ENCODE results near the gene LSM7. TPM values are rescaled to one million over a fixed set of nuclear protein-coding genes. Genes with fewer than 3 reads are reported as not detected.

LSM7 gene
- total and polyA plus RNA-seq, 2 experiments from 2014 or later, result 299 to 409 TPM

DNA sequence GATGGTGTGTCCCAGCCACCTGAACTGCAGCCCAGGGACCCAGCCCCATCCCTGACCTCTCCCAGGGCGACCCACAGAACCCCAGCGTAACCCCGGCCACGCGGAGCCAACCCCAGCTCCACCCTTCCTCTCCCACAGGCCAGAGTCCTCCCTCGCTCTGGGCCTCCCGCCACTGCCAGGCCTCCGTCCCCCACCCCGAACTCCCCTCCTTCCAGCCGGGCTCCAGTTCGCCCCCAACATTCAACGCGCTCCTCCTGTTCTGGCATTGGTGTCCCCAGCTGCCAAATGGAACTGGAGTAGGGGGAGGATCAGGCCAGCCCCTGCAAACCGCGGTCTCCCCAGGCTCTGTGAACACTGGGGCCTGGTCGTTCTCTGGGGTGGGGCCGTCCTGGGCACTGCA is 27.9 kb downstream of the LSM7 start:
- Histone ChIP-seq H3K4me1 (ENCODE audit: insufficient read depth) (peaks cover 5% of the 10 kb centered on the region; the same call in 1 of the 2 replicates), H3F3A (replicated peaks; ENCODE audit: low read depth) (no peaks in the 10 kb centered on the region), H3K9me2 (ENCODE audit: insufficient read depth) (no peaks in the 10 kb centered on the region), H3K36me3 (ENCODE audit: insufficient read depth) (no peaks in the 10 kb centered on the region), H3K79me2 (replicated peaks; ENCODE audit: insufficient read depth) (no peaks in the 10 kb centered on the region), H3K4me2 (no peak overlapping the region), H3K4me3 (no peak overlapping the region), H4K20me1 (replicated peaks; ENCODE audit: insufficient read depth) (no peaks in the 10 kb centered on the region), H3K27me3 (ENCODE audit: insufficient read depth) (0 out of 2 replicates have a peak, but pooled peaks cover 7% of the 10 kb centered on the region), H3K27ac (ENCODE audit: low read depth) (no peak overlapping the region), H2AFZ (no peak overlapping the region)
- Mint-ChIP-seq H3K27ac (no peak overlapping the region), H3K27me3 (ENCODE audit: insufficient read depth, low read depth, poor library complexity) (peaks cover 20% of the 10 kb centered on the region), H3K36me3 (ENCODE audit: low read depth) (no peaks in the 10 kb centered on the region), H3K4me1 (peaks cover 5% of the 10 kb centered on the region), H3K4me3 (no peak overlapping the region), H3K9me3 (no peaks in the 10 kb centered on the region; the same call in 2 of the 3 replicates)
- TF ChIP-seq CREB1 (CRISPR knock-in tag; IDR thresholded peaks at IDR 0.05; ENCODE audit: low read depth) (no peak), POLR2AphosphoS5 (IDR thresholded peaks at IDR 0.05; ENCODE audit: low read depth) (no peak), EZH2 (IDR thresholded peaks at IDR 0.05; ENCODE audit: low read depth, unreplicated experiment) (no peak), ZNF114 (CRISPR knock-in tag; IDR thresholded peaks at IDR 0.05) (no peak)
- TF ChIP-seq, protein P1, sequence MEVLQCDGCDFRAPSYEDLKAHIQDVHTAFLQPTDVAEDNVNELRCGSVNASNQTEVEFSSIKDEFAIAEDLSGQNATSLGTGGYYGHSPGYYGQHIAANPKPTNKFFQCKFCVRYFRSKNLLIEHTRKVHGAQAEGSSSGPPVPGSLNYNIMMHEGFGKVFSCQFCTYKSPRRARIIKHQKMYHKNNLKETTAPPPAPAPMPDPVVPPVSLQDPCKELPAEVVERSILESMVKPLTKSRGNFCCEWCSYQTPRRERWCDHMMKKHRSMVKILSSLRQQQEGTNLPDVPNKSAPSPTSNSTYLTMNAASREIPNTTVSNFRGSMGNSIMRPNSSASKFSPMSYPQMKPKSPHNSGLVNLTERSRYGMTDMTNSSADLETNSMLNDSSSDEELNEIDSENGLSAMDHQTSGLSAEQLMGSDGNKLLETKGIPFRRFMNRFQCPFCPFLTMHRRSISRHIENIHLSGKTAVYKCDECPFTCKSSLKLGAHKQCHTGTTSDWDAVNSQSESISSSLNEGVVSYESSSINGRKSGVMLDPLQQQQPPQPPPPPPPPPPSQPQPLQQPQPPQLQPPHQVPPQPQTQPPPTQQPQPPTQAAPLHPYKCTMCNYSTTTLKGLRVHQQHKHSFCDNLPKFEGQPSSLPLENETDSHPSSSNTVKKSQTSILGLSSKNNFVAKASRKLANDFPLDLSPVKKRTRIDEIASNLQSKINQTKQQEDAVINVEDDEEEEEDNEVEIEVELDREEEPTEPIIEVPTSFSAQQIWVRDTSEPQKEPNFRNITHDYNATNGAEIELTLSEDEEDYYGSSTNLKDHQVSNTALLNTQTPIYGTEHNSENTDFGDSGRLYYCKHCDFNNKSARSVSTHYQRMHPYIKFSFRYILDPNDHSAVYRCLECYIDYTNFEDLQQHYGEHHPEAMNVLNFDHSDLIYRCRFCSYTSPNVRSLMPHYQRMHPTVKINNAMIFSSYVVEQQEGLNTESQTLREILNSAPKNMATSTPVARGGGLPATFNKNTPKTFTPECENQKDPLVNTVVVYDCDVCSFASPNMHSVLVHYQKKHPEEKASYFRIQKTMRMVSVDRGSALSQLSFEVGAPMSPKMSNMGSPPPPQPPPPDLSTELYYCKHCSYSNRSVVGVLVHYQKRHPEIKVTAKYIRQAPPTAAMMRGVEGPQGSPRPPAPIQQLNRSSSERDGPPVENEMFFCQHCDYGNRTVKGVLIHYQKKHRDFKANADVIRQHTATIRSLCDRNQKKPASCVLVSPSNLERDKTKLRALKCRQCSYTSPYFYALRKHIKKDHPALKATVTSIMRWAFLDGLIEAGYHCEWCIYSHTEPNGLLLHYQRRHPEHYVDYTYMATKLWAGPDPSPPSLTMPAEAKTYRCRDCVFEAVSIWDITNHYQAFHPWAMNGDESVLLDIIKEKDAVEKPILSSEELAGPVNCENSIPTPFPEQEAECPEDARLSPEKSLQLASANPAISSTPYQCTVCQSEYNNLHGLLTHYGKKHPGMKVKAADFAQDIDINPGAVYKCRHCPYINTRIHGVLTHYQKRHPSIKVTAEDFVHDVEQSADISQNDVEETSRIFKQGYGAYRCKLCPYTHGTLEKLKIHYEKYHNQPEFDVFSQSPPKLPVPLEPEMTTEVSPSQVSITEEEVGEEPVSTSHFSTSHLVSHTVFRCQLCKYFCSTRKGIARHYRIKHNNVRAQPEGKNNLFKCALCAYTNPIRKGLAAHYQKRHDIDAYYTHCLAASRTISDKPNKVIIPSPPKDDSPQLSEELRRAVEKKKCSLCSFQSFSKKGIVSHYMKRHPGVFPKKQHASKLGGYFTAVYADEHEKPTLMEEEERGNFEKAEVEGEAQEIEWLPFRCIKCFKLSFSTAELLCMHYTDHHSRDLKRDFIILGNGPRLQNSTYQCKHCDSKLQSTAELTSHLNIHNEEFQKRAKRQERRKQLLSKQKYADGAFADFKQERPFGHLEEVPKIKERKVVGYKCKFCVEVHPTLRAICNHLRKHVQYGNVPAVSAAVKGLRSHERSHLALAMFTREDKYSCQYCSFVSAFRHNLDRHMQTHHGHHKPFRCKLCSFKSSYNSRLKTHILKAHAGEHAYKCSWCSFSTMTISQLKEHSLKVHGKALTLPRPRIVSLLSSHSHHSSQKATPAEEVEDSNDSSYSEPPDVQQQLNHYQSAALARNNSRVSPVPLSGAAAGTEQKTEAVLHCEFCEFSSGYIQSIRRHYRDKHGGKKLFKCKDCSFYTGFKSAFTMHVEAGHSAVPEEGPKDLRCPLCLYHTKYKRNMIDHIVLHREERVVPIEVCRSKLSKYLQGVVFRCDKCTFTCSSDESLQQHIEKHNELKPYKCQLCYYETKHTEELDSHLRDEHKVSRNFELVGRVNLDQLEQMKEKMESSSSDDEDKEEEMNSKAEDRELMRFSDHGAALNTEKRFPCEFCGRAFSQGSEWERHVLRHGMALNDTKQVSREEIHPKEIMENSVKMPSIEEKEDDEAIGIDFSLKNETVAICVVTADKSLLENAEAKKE (CRISPR knock-in tag; IDR thresholded peaks at IDR 0.05), result no peak
- TF ChIP-seq, protein P2, sequence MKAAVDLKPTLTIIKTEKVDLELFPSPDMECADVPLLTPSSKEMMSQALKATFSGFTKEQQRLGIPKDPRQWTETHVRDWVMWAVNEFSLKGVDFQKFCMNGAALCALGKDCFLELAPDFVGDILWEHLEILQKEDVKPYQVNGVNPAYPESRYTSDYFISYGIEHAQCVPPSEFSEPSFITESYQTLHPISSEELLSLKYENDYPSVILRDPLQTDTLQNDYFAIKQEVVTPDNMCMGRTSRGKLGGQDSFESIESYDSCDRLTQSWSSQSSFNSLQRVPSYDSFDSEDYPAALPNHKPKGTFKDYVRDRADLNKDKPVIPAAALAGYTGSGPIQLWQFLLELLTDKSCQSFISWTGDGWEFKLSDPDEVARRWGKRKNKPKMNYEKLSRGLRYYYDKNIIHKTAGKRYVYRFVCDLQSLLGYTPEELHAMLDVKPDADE (IDR thresholded peaks at IDR 0.05), result no peak
- ATAC-seq, result no peak
- no peak for DNase-seq (ENCODE audit: low spot score)

Data from GM23338 (cell line).